Stimulated activated CD8-positive, alpha-beta memory T cell treated with anti-CD3 and anti-CD28 coated beads, Interleukin-12 subunit alpha, Interleukin-12 subunit beta, amount 100 ng/mL, for 24 hours (primary cell): ENCODE data around the gene SLC4A11.

ENCODE experiments used
- DNase-seq: peaks from one replicate; pipeline ENCODE4 v3.0.0-alpha.2; 2020; ENCODE audit errors: extremely low read depth

Gene SLC4A11

GRCh38 chr20:3246682-3247081, 7.7 kb upstream of the SLC4A11 start:
- DNase-seq = no peak

- DNase-seq = no peak
These were observed 6.7 kb upstream of the SLC4A11 start for GRCh38 chr20:3245711-3246110.

- DNase-seq = no peak
These were observed 6.2 kb upstream of the SLC4A11 start for GRCh38 chr20:3245156-3245555.

- DNase-seq = no peak
These were observed 5.6 kb upstream of the SLC4A11 start for GRCh38 chr20:3244613-3245012.

- no peak for DNase-seq
These were observed 4.8 kb upstream of the SLC4A11 start for GRCh38 chr20:3243718-3244358.

GRCh38 chr20:3242172-3242692, 3.2 kb upstream of the SLC4A11 start:
- no peak for DNase-seq

- no peak for DNase-seq
These were observed 1.9 kb upstream of the SLC4A11 start for GRCh38 chr20:3240776-3241363.

- DNase-seq = no peak
These were observed 1.1 kb upstream of the SLC4A11 start for GRCh38 chr20:3239867-3240775.

- no peak for DNase-seq
These were observed 369 bp downstream of the SLC4A11 start for GRCh38 chr20:3238616-3239025.

- DNase-seq = no peak
These were observed 903 bp downstream of the SLC4A11 start for GRCh38 chr20:3237958-3238615.

GRCh38 chr20:3237011-3237957, 1.7 kb downstream of the SLC4A11 start:
- no peak for DNase-seq

- DNase-seq = no peak
These were observed 3.2 kb downstream of the SLC4A11 start for GRCh38 chr20:3235666-3236324.

GRCh38 chr20:3233991-3234498, 4.9 kb downstream of the SLC4A11 start:
- no peak for DNase-seq

- DNase-seq = no peak
These were observed 5.6 kb downstream of the SLC4A11 start for GRCh38 chr20:3233131-3233990.

- no peak for DNase-seq
These were observed 7.0 kb downstream of the SLC4A11 start for GRCh38 chr20:3231889-3232588.

GRCh38 chr20:3231116-3231515, 7.9 kb downstream of the SLC4A11 start:
- no peak for DNase-seq

GRCh38 chr20:3229798-3230197, 9.2 kb downstream of the SLC4A11 start:
- DNase-seq = no peak

- DNase-seq = no peak
These were observed 9.8 kb downstream of the SLC4A11 start for GRCh38 chr20:3229158-3229557.

- no peak for DNase-seq
These were observed 10.3 kb downstream of the SLC4A11 start for GRCh38 chr20:3228750-3229032.
